OCI-LY7 (cell line): ENCODE data around the gene EIF4H.

Experiments used
- CTCF ChIP-seq: fragments of 200-600 bp; sonication (generic); conservative IDR thresholded peaks from 2 replicates; pipeline ENCODE4 v1.5.1; 2014; ENCODE audit warnings: mild to moderate bottlenecking, antibody characterized with exemption, low read length, moderate library complexity, mixed read lengths
- EZH2phosphoT487 ChIP-seq: fragments of 200-600 bp; sonication (generic); IDR thresholded peaks from 2 replicates; pipeline ENCODE4 v1.6.1; 2018; ENCODE audit warnings: low read depth, borderline replicate concordance, mild to moderate bottlenecking, mixed run types, antibody characterized with exemption, low read length, moderate library complexity, mixed read lengths

- TF ChIP-seq EZH2phosphoT487 (no peak), CTCF (no peak)
Observed at GRCh38 chr7:74221713-74222112, 47.6 kb downstream of the EIF4H start.
